ENCODE measurements around the gene ZNF197. TPM values are rescaled to one million over a fixed set of nuclear protein-coding genes. Genes with fewer than 3 reads are reported as not detected.

The ZNF197 gene
- total RNA-seq, 2 experiments from 2014 or later: 3.2 to 3.5 TPM

DNA sequence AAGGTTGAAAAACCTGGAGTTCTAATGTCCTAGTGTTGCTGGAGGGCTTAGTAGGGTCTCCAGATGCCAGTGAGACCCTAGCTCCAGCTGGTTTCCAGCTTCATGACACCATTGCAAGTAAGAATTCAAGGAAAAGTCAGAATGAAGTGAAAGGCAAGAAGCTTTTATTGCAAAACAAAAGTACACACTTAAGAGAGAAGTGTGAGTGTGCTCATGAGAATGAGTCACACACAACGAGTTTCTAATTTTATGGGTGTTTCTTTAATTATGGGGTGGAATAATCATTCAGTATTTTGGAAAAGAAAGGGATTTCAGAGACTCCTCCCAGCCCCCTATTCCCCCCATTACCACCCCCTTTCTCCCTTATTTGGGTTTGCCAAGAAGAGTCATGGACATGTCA, 63.1 kb downstream of the ZNF197 start:
- no peak overlapping the region for H3K4me3 Mint-ChIP-seq
- Histone ChIP-seq H3K27me3 (ENCODE audit: control insufficient read depth in 1 of 2, insufficient read depth in 2 of 2, low read length in 2 of 2) (peaks cover 0 to 17% of the 10 kb centered on the region in 2 experiments), H3K27ac (ENCODE audit: low read depth in 1 of 2, low read length in 2 of 2) (no peak overlapping the region), H3K4me1 (ENCODE audit: insufficient read depth, low read length) (peaks cover 13% of the 10 kb centered on the region), H3K9me3 (ENCODE audit: control insufficient read depth in 1 of 2, insufficient read depth in 1 of 2, low read length in 2 of 2) (peaks cover 10 to 23% of the 10 kb centered on the region in 2 experiments), H3K36me3 (ENCODE audit: insufficient read depth, low read length) (no peaks in the 10 kb centered on the region), H3K4me3 (ENCODE audit: low read length) (no peak overlapping the region)
- ChIA-PET CTCF (no interaction called here), POLR2A (no interaction called here)
- no peak for DNase-seq
- intact Hi-C loops (cut with DNase I, micrococcal nuclease): no loop called here
- H3K4me1 Mint-ChIP-seq (ENCODE audit: low read depth): peaks cover 13% of the 10 kb centered on the region
- H3K9me3 Mint-ChIP-seq: peaks cover 30% of the 10 kb centered on the region
- TF ChIP-seq, protein P1, sequence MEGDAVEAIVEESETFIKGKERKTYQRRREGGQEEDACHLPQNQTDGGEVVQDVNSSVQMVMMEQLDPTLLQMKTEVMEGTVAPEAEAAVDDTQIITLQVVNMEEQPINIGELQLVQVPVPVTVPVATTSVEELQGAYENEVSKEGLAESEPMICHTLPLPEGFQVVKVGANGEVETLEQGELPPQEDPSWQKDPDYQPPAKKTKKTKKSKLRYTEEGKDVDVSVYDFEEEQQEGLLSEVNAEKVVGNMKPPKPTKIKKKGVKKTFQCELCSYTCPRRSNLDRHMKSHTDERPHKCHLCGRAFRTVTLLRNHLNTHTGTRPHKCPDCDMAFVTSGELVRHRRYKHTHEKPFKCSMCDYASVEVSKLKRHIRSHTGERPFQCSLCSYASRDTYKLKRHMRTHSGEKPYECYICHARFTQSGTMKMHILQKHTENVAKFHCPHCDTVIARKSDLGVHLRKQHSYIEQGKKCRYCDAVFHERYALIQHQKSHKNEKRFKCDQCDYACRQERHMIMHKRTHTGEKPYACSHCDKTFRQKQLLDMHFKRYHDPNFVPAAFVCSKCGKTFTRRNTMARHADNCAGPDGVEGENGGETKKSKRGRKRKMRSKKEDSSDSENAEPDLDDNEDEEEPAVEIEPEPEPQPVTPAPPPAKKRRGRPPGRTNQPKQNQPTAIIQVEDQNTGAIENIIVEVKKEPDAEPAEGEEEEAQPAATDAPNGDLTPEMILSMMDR (IDR thresholded peaks at IDR 0.05): no peak
- ATAC-seq (ENCODE audit: poor library complexity): no peak
- H3K27me3 Mint-ChIP-seq: peaks cover 61% of the 10 kb centered on the region
- H3K27ac Mint-ChIP-seq: no peak overlapping the region
- peaks cover 48% of the 10 kb centered on the region for H3K36me3 Mint-ChIP-seq (ENCODE audit: low read depth)

Other genes starting within 250 kb of the ZNF197 start
- 1 to 10 TPM; 6.1 to 6.6 TPM for gene ZNF445, start 147.4 kb upstream of the ZNF197 start, total RNA-seq
- under 1 TPM; 0.20 to 0.49 TPM for gene ZKSCAN7, start 69.8 kb upstream of the ZNF197 start, total RNA-seq
- gene ZNF660, start 40.1 kb upstream of the ZNF197 start, total RNA-seq: under 1 TPM; 0.03 to 0.05 TPM
- gene ZNF35, start 23.7 kb downstream of the ZNF197 start, total RNA-seq: under 1 TPM; 0.52 to 0.59 TPM
- 1 to 10 TPM; 1.9 to 2.7 TPM for gene ZNF502, start 87.6 kb downstream of the ZNF197 start, total RNA-seq
- under 1 TPM; 0.22 to 0.47 TPM for gene ZNF501, start 104.6 kb downstream of the ZNF197 start, total RNA-seq
- gene KIAA1143, start 136.6 kb downstream of the ZNF197 start, total RNA-seq: 10 to 100 TPM; 24.4 to 31.7 TPM
- gene KIF15, start 136.8 kb downstream of the ZNF197 start, total RNA-seq: under 1 TPM; 0.08 to 0.11 TPM
- 1 to 10 TPM; 6.8 to 8.0 TPM for gene TMEM42, start 236.9 kb downstream of the ZNF197 start, total RNA-seq
- gene TGM4, start 249.6 kb downstream of the ZNF197 start, total RNA-seq: not detected

All from CD4-positive, alpha-beta T cell (primary cell).